Stomach (tissue), 9 donors: ENCODE results near the gene PLAAT3. TPM values are rescaled to one million over a fixed set of nuclear protein-coding genes. Genes with fewer than 3 reads are reported as not detected.
A peak's percentile ranks its signal among the peaks of the same experiment; 100 is the strongest.
"Not testable (repeated sequence)": the region's sequence is repeated elsewhere in the genome, so short reads cannot be mapped to it uniquely, and the experiment has no call there.

Source experiments
- DNase-seq, 2 donors: peaks; one replicate each; pipeline versions ENCODE4 v3.0.0 to v3.0.0-alpha.2; 2013 to 2019
- H3K27ac ChIP-seq, 5 donors: fragments of 200-600 bp in 4 of 5; sonication (generic) in 4 of 5; one replicate each; pipeline ENCODE4 v1.5.1; 2013 to 2019; ENCODE audit warnings: mild to moderate bottlenecking in 1 of 5, moderate library complexity in 1 of 5
- H3K27me3 ChIP-seq, 3 donors: fragments of 200-600 bp; sonication (generic); one replicate each; pipeline ENCODE4 v1.5.1; 2017 to 2019; ENCODE audit warnings: mixed run types in 1 of 3
- H3K36me3 ChIP-seq, 4 donors: fragments of 200-600 bp; sonication (generic); 1 replicate in 3 of 4; 2 replicates in 1 of 4; pipeline ENCODE4 v1.5.1; 2016 to 2019
- H3K4me1 ChIP-seq, 4 donors: fragments of 200-600 bp; sonication (generic); one replicate each; pipeline ENCODE4 v1.5.1; 2016 to 2019
- H3K4me3 ChIP-seq, 4 donors: fragments of 200-600 bp; sonication (generic) in 3 of 4; one replicate each; pipeline ENCODE4 v1.5.1; 2016 to 2019; ENCODE audit warnings: mild to moderate bottlenecking in 1 of 4
- H3K9me3 ChIP-seq, 4 donors: fragments of 200-600 bp; sonication (generic); one replicate each; pipeline ENCODE4 v1.5.1; 2016 to 2019
- CTCF ChIP-seq, 7 experiments: fragments of 450-650 bp in 4 of 7; fragments of 200-600 bp in 3 of 7; sonication (generic) in 3 of 7; IDR thresholded peaks; one replicate each; pipeline ENCODE4 v1.5.1; 2016 to 2019; ENCODE audit warnings: antibody characterized with exemption in 7 of 7, control low read depth in 2 of 7, mild to moderate bottlenecking in 1 of 7
- EP300 ChIP-seq: sonication (generic); formaldehyde crosslinking; IDR thresholded peaks from one replicate; pipeline ENCODE4 v1.6.1; 2017; ENCODE audit warnings: antibody characterized with exemption
- POLR2A ChIP-seq, 4 donors: fragments of 450-650 bp; IDR thresholded peaks; one replicate each; pipeline ENCODE4 v1.6.1; 2016; ENCODE audit warnings: antibody characterized with exemption in 4 of 4, control low read depth in 2 of 4, mild to moderate bottlenecking in 1 of 4, moderate library complexity in 1 of 4
- POLR2AphosphoS5 ChIP-seq, 3 donors: sonication (generic); formaldehyde crosslinking; IDR thresholded peaks; one replicate each; pipeline ENCODE4 v1.6.1; 2016; ENCODE audit warnings: antibody characterized with exemption in 3 of 3
- WGBS, 5 donors: extraction: QIAGEN DNeasy Blood & Tissue Kit in 3 of 5; methylation state at CpG; one replicate each; pipeline versions ENCODE4 v1.1.5 to v1.1.7; 2013 to 2018; 5-methylcytosine and 5-hydroxymethylcytosine counted together
- intact Hi-C: fragments of 100-400 bp; cut with DNase I; formaldehyde crosslinking; loops from one replicate; pipeline ENCODE4 v1.15.1; 2023; ENCODE audit warnings: low total_unique reads
- polyA plus RNA-seq, 3 donors: library from polyadenylated mRNA; stranded (reverse); fragments of 200-250 nt; gene quantifications; one replicate each; pipeline ENCODE4 v1.2.3, GENCODE V29; 2013
- total RNA-seq, 5 donors: library from RNA; depleted of rRNA; stranded (reverse); fragments of >200 nt; gene quantifications; one replicate each; pipeline versions ENCODE4 v1.1.0 to v1.2.3, GENCODE V29; 2014 to 2016
- donor health status: healthy with polysubstance abuse.
- donor health status: Bipolar disorder and iron deficiency.
- donor health status: healthy.

The PLAAT3 gene
- total and polyA plus RNA-seq, 8 donors = 10.6 to 75.0 (median 38.5) TPM; not detected in 2

GRCh38 chr11:63551091-63551888 is 62.9 kb downstream of the PLAAT3 start:
- peaks cover 0 to 15% (median 14%) of the 10 kb centered on the region in 4 donors for H3K36me3 ChIP-seq
- no peaks in the 10 kb centered on the region for H3K9me3 ChIP-seq
- no peak for DNase-seq
- WGBS, 5 donors = 69 to 89% (median 79%) methylated on average over 25 to 27 of the region's 27 CpGs
- H3K4me3 ChIP-seq = peak overlapping the region in 1 of 4 donors; percentile 9
- H3K27me3 ChIP-seq = no peaks in the 10 kb centered on the region
- TF ChIP-seq EP300 (no peak), POLR2AphosphoS5 (IDR thresholded peaks at IDR 0.05) (no peak), CTCF (IDR thresholded peaks at IDR 0.05) (no peak), POLR2A (IDR thresholded peaks at IDR 0.05) (no peak)
- intact Hi-C loops = no loop called here
- peak overlapping the region in 3 of 5 donors; percentile 8 to 11 (median 10) for H3K27ac ChIP-seq
- peaks cover 0 to 4% (median 2%) of the 10 kb centered on the region in 4 donors for H3K4me1 ChIP-seq

- H3K4me3 ChIP-seq, H3K27me3 ChIP-seq, intact Hi-C loops, H3K27ac ChIP-seq, H3K4me1 ChIP-seq, H3K9me3 ChIP-seq, DNase-seq: not testable (repeated sequence)
- peaks cover 0 to 26% (median 25%) of the 10 kb centered on the region in 4 donors for H3K36me3 ChIP-seq
- WGBS, 5 donors = 87 to 97% (median 93%) methylated on average over 14 to 31 of the region's 31 CpGs
These were observed 64.0 kb downstream of the PLAAT3 start for GRCh38 chr11:63550156-63550700.

- 80 to 90% (median 89%) methylated on average over 4 of the region's 4 CpGs for WGBS, 5 donors
- Histone ChIP-seq H3K27me3 (no peaks in the 10 kb centered on the region), H3K36me3 (peaks cover 0 to 34% (median 33%) of the 10 kb centered on the region in 4 donors), H3K27ac (no peak overlapping the region), H3K4me3 (no peak overlapping the region), H3K9me3 (no peaks in the 10 kb centered on the region), H3K4me1 (peaks cover 0 to 4% (median 2%) of the 10 kb centered on the region in 4 donors)
- DNase-seq = no peak
- TF ChIP-seq POLR2A (IDR thresholded peaks at IDR 0.05) (no peak), CTCF (IDR thresholded peaks at IDR 0.05) (no peak), POLR2AphosphoS5 (IDR thresholded peaks at IDR 0.05) (no peak), EP300 (no peak)
- intact Hi-C loops = no loop called here
These were observed 64.8 kb downstream of the PLAAT3 start for GRCh38 chr11:63549411-63549810.

- Histone ChIP-seq H3K36me3 (peaks cover 0 to 42% (median 39%) of the 10 kb centered on the region in 4 donors), H3K27me3 (no peaks in the 10 kb centered on the region), H3K4me1 (peaks cover 0 to 10% (median 2%) of the 10 kb centered on the region in 4 donors), H3K27ac (no peak overlapping the region), H3K9me3 (no peaks in the 10 kb centered on the region), H3K4me3 (no peak overlapping the region)
- 78 to 85% (median 81%) methylated on average over 4 of the region's 4 CpGs for WGBS, 5 donors
- DNase-seq = no peak
- no peak for TF ChIP-seq POLR2AphosphoS5 (IDR thresholded peaks at IDR 0.05)
- no peak for TF ChIP-seq POLR2A (IDR thresholded peaks at IDR 0.05)
- no peak for TF ChIP-seq EP300
- TF ChIP-seq CTCF (IDR thresholded peaks at IDR 0.05) = no peak
- intact Hi-C loops = no loop called here
These were observed 66.1 kb downstream of the PLAAT3 start for GRCh38 chr11:63548178-63548577.

- Histone ChIP-seq H3K9me3 (no peaks in the 10 kb centered on the region), H3K27ac (no peak overlapping the region), H3K4me1 (peaks cover 0 to 8% (median 0%) of the 10 kb centered on the region in 4 donors), H3K4me3 (no peak overlapping the region), H3K36me3 (peaks cover 0 to 42% (median 39%) of the 10 kb centered on the region in 4 donors), H3K27me3 (no peaks in the 10 kb centered on the region)
- 75 to 100% (median 87%) methylated on average over 1 of the region's 1 CpG for WGBS, 5 donors
- TF ChIP-seq POLR2AphosphoS5 (IDR thresholded peaks at IDR 0.05) = no peak
- TF ChIP-seq EP300 = no peak
- no peak for TF ChIP-seq CTCF (IDR thresholded peaks at IDR 0.05)
- no peak for TF ChIP-seq POLR2A (IDR thresholded peaks at IDR 0.05)
- DNase-seq = no peak
- intact Hi-C loops = no loop called here
These were observed 67.2 kb downstream of the PLAAT3 start for GRCh38 chr11:63547061-63547460.
